HL-60 (cell line): ENCODE measurements around the gene PLXNA2.

Experiments used
- DNase-seq, 2 experiments: peaks; one replicate each; pipeline ENCODE4 v3.0.0-alpha.2; 2010 to 2020; ENCODE audit warnings: low read depth in 1 of 2, low spot score in 1 of 2
- H3K27ac ChIP-seq: fragments of 250-450 bp; sonication (Bioruptor Pico); replicated peaks from 2 replicates; pipeline ENCODE4 v1.5.1; 2020; ENCODE audit warnings: mild to moderate bottlenecking, moderate library complexity
- H3K27me3 ChIP-seq: fragments of 250-450 bp; sonication (Bioruptor Pico); 2 replicates; pipeline ENCODE4 v1.5.1; 2021; ENCODE audit warnings: mild to moderate bottlenecking, moderate library complexity; ENCODE audit not compliant: insufficient read depth, poor library complexity, severe bottlenecking
- H3K4me3 ChIP-seq: replicated peaks from 2 replicates; pipeline ENCODE4 v1.5.1; 2011; ENCODE audit warnings: mild to moderate bottlenecking, control low read depth, low read length; ENCODE audit not compliant: insufficient read depth
- CTCF ChIP-seq: IDR thresholded peaks from one replicate; pipeline ENCODE4 v1.5.1; 2011; ENCODE audit warnings: low read length, control low read depth, inconsistent platforms; ENCODE audit not compliant: insufficient read depth
- GABPA ChIP-seq: IDR thresholded peaks from 2 replicates; pipeline ENCODE4 v1.6.1; 2012; ENCODE audit warnings: low read depth
- POLR2AphosphoS5 ChIP-seq: IDR thresholded peaks from 2 replicates; pipeline ENCODE4 v1.6.1; 2012; ENCODE audit warnings: low read depth
- REST ChIP-seq: IDR thresholded peaks from 2 replicates; pipeline ENCODE4 v1.6.1; 2012; ENCODE audit warnings: low read depth; ENCODE audit not compliant: insufficient replicate concordance
- SPI1 ChIP-seq: IDR thresholded peaks from 2 replicates; pipeline ENCODE4 v1.6.1; 2012; ENCODE audit warnings: low read depth, mild to moderate bottlenecking, borderline replicate concordance

Gene PLXNA2

GRCh38 chr1:208084220-208084619, 160.0 kb downstream of the PLXNA2 start:
- no peak for DNase-seq
- Histone ChIP-seq H3K4me3 (no peak overlapping the region), H3K27ac (no peak overlapping the region), H3K27me3 (peaks cover 2% of the 10 kb centered on the region)
- TF ChIP-seq SPI1 (no peak), GABPA (no peak), POLR2AphosphoS5 (no peak), CTCF (no peak), REST (no peak)

- H3K27me3 ChIP-seq, result peaks cover 2% of the 10 kb centered on the region
- H3K27ac ChIP-seq, result no peak overlapping the region
- no peak overlapping the region for H3K4me3 ChIP-seq
- DNase-seq, result no peak
- TF ChIP-seq SPI1 (no peak), POLR2AphosphoS5 (no peak), REST (no peak), GABPA (no peak), CTCF (no peak)
Measured at GRCh38 chr1:208083715-208084085, 160.5 kb downstream of the PLXNA2 start.

- peaks cover 2% of the 10 kb centered on the region for H3K27me3 ChIP-seq
- no peak for DNase-seq
- H3K4me3 ChIP-seq, result no peak overlapping the region
- H3K27ac ChIP-seq, result no peak overlapping the region
- TF ChIP-seq POLR2AphosphoS5 (no peak), REST (no peak), SPI1 (no peak), CTCF (no peak), GABPA (no peak)
Measured at GRCh38 chr1:208083016-208083714, 161.0 kb downstream of the PLXNA2 start.
